K562 (cell line): ENCODE measurements around the gene CGREF1. TPM values are rescaled to one million over a fixed set of nuclear protein-coding genes. Genes with fewer than 3 reads are reported as not detected.

Experiments
- BHLHE40 ChIP-seq: IDR thresholded peaks from 2 replicates; pipeline ENCODE4 v1.6.1; 2011; ENCODE audit warnings: low read length, improper control_type of control experiment
- CGGBP1 ChIP-seq: fragments of 250-450 bp; sonication (Bioruptor Pico); IDR thresholded peaks from 2 replicates; pipeline ENCODE4 v1.9.0; 2021; ENCODE audit warnings: mild to moderate bottlenecking
- HDAC2 ChIP-seq: fragments of 450-650 bp; IDR thresholded peaks from 2 replicates; pipeline ENCODE4 v1.6.1; 2016; ENCODE audit warnings: mild to moderate bottlenecking
- POLR2A ChIP-seq: fragments of 450-650 bp; conservative IDR thresholded peaks from 2 replicates; pipeline ENCODE4 v1.6.1; 2016
- POU5F1 ChIP-seq: fragments of 150-350 bp; IDR thresholded peaks from 2 replicates; pipeline ENCODE4 v1.6.1; 2014; ENCODE audit warnings: borderline replicate concordance, low read length, low read depth, mild to moderate bottlenecking; ENCODE audit not compliant: partially characterized antibody
- ZBTB40 ChIP-seq, 2 experiments: fragments of 450-650 bp in 1 of 2; sonication (generic) in 1 of 2; formaldehyde crosslinking in 1 of 2; IDR thresholded peaks; 2 replicates each; pipeline versions ENCODE4 v1.7.1 to v1.9.0; 2016 to 2022; ENCODE audit warnings: inconsistent platforms in 1 of 2, mild to moderate bottlenecking in 1 of 2, missing genetic modification reagents in 1 of 2
- ZNF134 ChIP-seq: fragments of 250-450 bp; sonication (Bioruptor Pico); conservative IDR thresholded peaks from 2 replicates; pipeline ENCODE4 v1.4.0; 2020
- polyA plus RNA-seq, 8 experiments: library from polyadenylated mRNA; depleted of rRNA in 4 of 8; stranded (reverse) in 5 of 8; unstranded in 3 of 8; fragments of >200 nt; fragmentation: Nextera tagmentation in 2 of 8; fragmentation: Illumina TruSeq in 1 of 8; extraction: Ambion mirVana in 2 of 8; extraction: Trizol in 1 of 8; gene quantifications; 2 replicates each; pipeline versions ENCODE4 v1.2.1 to v1.2.3, GENCODE V29; 2011 to 2014; ENCODE audit warnings: inconsistent platforms in 1 of 8, missing spikeins in 1 of 8
- total RNA-seq, 7 experiments: library from RNA; depleted of rRNA in 6 of 7; stranded (reverse); fragments of >200 nt in 6 of 7; fragmentation: Illumina TruSeq in 2 of 7; extraction: Trizol in 2 of 7; gene quantifications; 2 replicates each; pipeline versions ENCODE4 v1.2.1 to v1.2.3, GENCODE V29; 2011 to 2021; ENCODE audit warnings: low replicate concordance in 1 of 7

The CGREF1 gene
- total and polyA plus RNA-seq, 9 of the 15 experiments (the other 6 are each of a cell fraction or from before 2014, with no cell fraction given): 0.07 to 0.50 (median 0.37) TPM

GRCh38 chr2:27150639-27151230 lies 31.8 kb upstream of the CGREF1 start (continued):
- TF ChIP-seq ZBTB40 (IDR thresholded peaks at IDR 0.05) (no peak), ZBTB40 (CRISPR knock-in tag; IDR thresholded peaks at IDR 0.05) (no peak), HDAC2 (no peak), POLR2A (no peak), ZNF134 (CRISPR knock-in tag) (no peak), BHLHE40 (no peak), CGGBP1 (no peak), POU5F1 (no peak)
